Neutrophil (primary cell): ENCODE results near the gene DEAF1.

Source experiments
- H3K27ac ChIP-seq: fragments of 200-600 bp; sonication (generic); 2 replicates; pipeline ENCODE4 v1.5.1; 2016; ENCODE audit warnings: mild to moderate bottlenecking, moderate library complexity
- H3K27me3 ChIP-seq: fragments of 200-600 bp; sonication (generic); 2 replicates; pipeline ENCODE4 v1.6.0; 2016; ENCODE audit warnings: mild to moderate bottlenecking
- H3K36me3 ChIP-seq: fragments of 200-600 bp; sonication (generic); 2 replicates; pipeline ENCODE4 v1.5.1; 2017
- H3K4me1 ChIP-seq, 2 experiments: fragments of 200-600 bp in 1 of 2; sonication (generic) in 1 of 2; 1 replicate in 1 of 2; 2 replicates in 1 of 2; pipeline versions ENCODE4 v1.5.1 to v1.6.1; 2013 to 2016; ENCODE audit warnings: low read depth in 1 of 2, low read length in 1 of 2, mild to moderate bottlenecking in 1 of 2, moderate library complexity in 1 of 2; ENCODE audit not compliant: control insufficient read depth in 1 of 2, insufficient read depth in 1 of 2
- H3K4me3 ChIP-seq, 2 experiments: fragments of 200-600 bp in 1 of 2; sonication (generic) in 1 of 2; 1 replicate in 1 of 2; 2 replicates in 1 of 2; pipeline ENCODE4 v1.5.1; 2013 to 2016; ENCODE audit warnings: low read depth in 1 of 2, low read length in 1 of 2, mild to moderate bottlenecking in 1 of 2, moderate library complexity in 1 of 2
- H3K9me3 ChIP-seq: fragments of 200-600 bp; sonication (generic); 2 replicates; pipeline ENCODE4 v1.5.1; 2016
- TF ChIP-seq, protein P1 (sequence below): fragments of 200-600 bp; sonication (generic); IDR thresholded peaks from 2 replicates; pipeline ENCODE4 v1.5.1; 2016; ENCODE audit warnings: antibody characterized with exemption

The DEAF1 gene

DNA sequence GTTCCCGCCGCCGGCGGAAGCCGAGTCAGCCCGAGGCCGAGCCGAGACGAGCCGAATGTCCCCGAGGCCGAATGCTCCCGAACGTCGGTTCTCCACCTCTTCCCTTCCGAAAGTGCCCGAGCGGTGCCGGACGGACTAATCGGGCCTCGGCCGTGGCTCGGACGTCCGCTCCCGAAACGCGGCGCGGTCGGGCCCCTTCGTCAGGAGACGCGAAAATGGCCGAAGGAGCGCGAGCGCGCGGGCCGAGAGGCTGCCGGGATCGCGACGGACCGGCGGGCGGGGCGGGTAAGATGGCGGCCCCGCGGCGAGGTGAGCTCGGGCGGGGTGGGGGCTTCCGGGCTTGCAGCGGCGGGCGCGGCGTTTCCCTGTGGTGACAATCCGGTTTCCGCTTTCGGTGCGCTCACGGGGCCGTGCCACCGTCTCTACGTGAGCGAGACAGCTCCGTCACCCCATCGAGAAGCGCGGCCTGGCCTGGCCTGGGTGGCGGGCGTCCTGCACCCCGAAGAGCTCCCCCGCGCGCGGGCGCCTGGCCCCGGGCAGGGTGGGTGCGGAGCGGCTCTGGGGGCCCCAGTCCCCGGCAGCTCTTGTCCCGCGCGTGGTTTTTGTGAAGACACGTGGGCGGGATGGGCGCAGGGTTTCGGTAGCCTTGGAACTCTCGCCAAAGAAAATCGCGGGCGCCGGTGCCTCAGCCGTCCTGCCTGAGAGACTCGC lies 671 bp upstream of the DEAF1 start, which contains the start of gene TMEM80:
TSS of gene TMEM80 (plus strand) at position 279 of the 711 bp plus-strand sequence. CDS start at position 291, 12 bp downstream.
- H3K27me3 ChIP-seq: no peaks in the 10 kb centered on the region
- TF ChIP-seq, protein P1, sequence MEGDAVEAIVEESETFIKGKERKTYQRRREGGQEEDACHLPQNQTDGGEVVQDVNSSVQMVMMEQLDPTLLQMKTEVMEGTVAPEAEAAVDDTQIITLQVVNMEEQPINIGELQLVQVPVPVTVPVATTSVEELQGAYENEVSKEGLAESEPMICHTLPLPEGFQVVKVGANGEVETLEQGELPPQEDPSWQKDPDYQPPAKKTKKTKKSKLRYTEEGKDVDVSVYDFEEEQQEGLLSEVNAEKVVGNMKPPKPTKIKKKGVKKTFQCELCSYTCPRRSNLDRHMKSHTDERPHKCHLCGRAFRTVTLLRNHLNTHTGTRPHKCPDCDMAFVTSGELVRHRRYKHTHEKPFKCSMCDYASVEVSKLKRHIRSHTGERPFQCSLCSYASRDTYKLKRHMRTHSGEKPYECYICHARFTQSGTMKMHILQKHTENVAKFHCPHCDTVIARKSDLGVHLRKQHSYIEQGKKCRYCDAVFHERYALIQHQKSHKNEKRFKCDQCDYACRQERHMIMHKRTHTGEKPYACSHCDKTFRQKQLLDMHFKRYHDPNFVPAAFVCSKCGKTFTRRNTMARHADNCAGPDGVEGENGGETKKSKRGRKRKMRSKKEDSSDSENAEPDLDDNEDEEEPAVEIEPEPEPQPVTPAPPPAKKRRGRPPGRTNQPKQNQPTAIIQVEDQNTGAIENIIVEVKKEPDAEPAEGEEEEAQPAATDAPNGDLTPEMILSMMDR: peak; percentile 65
- no peaks in the 10 kb centered on the region for H3K9me3 ChIP-seq
- peaks cover 15% of the 10 kb centered on the region for H3K36me3 ChIP-seq
- peak within 1 kb of the TSS; percentile 98 for H3K27ac ChIP-seq
- H3K4me3 ChIP-seq: peak within 1 kb of the TSS; percentile 87 to 90
- peaks cover 33 to 36% of the 10 kb centered on the region in 2 experiments for H3K4me1 ChIP-seq

DNA sequence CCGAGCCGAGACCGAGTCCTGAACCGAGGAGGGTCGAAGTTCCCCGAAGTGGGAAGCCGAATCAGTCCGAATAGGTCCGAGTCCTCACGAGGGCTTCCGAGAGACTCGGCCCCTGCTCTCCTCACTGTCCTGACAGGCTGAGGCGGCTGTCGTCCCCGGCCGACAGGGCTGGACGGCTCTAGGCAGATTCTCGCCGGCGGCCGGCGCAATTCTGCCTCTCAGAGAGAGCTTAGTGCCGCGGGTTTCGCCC lies 191 bp upstream of the DEAF1 start:
- peaks cover 33 to 36% of the 10 kb centered on the region in 2 experiments for H3K4me1 ChIP-seq
- peaks cover 12% of the 10 kb centered on the region for H3K36me3 ChIP-seq
- no peaks in the 10 kb centered on the region for H3K9me3 ChIP-seq
- no peaks in the 10 kb centered on the region for H3K27me3 ChIP-seq
- H3K27ac ChIP-seq: peak overlapping the region; percentile 98
- TF ChIP-seq, protein P1: no peak
- peak overlapping the region; percentile 87 to 90 for H3K4me3 ChIP-seq

DNA sequence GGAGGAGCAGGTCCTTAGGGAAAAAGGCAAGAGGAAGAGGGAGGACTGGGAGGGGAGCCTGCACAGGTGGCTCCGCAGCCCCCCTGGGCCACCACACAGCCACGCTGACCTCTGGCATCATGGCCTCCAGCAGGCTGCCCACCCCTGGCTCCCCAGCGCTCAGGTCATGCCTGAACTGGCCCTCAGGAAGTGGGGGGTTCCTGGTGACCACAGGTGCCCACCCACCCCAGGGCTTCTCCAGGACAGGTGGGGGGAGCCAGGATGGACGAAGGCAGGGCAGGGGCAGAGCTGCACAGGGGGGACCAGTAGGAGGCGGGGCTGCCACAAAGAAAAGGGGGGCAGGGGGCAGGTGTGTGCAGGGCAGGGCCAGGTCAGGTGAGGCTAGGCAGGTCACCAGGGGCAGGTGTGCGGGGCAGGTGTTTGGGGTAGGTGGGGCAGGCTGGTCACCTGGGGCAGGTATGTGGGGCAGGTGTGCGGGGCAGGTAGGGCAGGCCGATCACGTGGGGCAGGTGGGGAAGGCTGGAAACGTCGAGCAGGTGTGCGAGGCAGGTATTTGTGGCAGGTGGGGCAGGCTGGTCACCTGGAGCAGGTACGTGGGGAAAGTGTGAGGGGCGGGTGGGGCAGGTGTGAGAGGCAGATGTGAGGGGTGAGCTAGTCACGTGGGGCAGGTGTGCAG lies 997 bp downstream of the DEAF1 start:
- TF ChIP-seq, protein P1: no peak
- Histone ChIP-seq H3K27ac (peak overlapping the region; percentile 98), H3K4me1 (peaks cover 33 to 36% of the 10 kb centered on the region in 2 experiments), H3K27me3 (no peaks in the 10 kb centered on the region), H3K9me3 (no peaks in the 10 kb centered on the region), H3K36me3 (peaks cover 12% of the 10 kb centered on the region), H3K4me3 (peak overlapping the region; percentile 87 to 90)

DNA sequence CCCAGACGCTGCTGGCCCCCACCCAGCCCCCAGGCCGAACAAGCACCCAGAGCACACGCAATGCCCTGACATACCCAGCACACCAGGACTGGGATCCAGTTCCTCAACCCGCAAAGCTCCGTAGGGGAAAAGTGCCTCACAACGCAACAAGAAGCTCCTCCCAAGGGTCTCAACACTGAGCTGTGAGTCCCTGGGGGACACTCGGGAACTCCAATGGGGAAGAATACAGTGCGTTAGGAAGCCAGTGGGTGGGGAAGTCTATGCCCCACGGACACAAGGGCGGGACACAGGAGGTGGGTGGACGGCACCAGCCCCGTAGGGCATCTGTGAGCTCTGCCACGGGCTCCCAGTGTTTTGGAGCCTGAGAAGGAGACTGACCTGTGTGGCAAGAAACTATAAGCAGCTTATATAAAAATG lies 1.6 kb downstream of the DEAF1 start:
- Histone ChIP-seq H3K9me3 (no peaks in the 10 kb centered on the region), H3K4me3 (no peak overlapping the region), H3K36me3 (peaks cover 17% of the 10 kb centered on the region), H3K4me1 (peaks cover 33 to 36% of the 10 kb centered on the region in 2 experiments), H3K27me3 (no peaks in the 10 kb centered on the region), H3K27ac (no peak overlapping the region)
- TF ChIP-seq, protein P1: no peak

DNA sequence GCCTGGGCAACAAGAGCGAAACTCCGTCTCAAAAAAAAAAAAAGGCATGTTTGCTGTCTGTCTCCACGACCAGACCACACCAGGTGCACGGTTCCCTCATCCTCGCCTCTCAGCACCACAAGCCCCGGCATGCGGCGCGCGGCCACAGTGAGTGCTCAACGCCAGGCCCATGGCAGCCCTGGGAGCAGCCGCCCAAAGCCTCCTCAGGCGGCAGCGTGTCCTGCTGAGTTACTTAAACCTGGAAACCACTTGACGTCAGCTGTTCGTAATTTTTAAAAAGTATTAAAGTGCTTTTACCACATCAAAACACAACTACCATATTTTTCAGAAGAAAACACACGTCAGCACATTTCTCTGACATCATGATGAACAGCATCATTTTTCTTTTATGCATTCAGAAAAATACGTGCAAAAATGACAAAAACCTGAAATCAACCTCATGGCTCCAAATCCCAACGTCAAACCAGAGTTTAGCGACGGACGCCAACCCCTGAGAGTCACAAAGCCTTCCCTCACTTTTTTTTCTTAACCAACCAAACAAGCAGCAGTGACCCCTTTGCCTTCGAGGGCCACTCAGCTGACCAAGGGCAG lies 2.1 kb downstream of the DEAF1 start:
- Histone ChIP-seq H3K4me3 (no peak overlapping the region), H3K9me3 (no peaks in the 10 kb centered on the region), H3K27ac (no peak overlapping the region), H3K27me3 (no peaks in the 10 kb centered on the region), H3K36me3 (peaks cover 22% of the 10 kb centered on the region), H3K4me1 (peaks cover 33 to 34% of the 10 kb centered on the region in 2 experiments)
- TF ChIP-seq, protein P1: no peak
